WTC11 (cell line): Measurements from ENCODE around the gene NEUROD2. TPM values are rescaled to one million over a fixed set of nuclear protein-coding genes. Genes with fewer than 3 reads are reported as not detected.
A peak's percentile ranks its signal among the peaks of the same experiment; 100 is the strongest.

Experiments used
- ATAC-seq: fragments of 200-7000 bp; cut with Tn5 transposase; 2 replicates; pipeline ENCODE4 v1.10.0; 2021; ENCODE audit warnings: mild to moderate bottlenecking, moderate library complexity
- CTCF ChIA-PET: fragments of 300-600 bp; sonication (Branson Sonifier 250); formaldehyde crosslinking; loops from one replicate; lab custom pipeline; 2021; ENCODE audit warnings: antibody characterized with exemption; lab: Charles Lee
- POLR2A ChIA-PET: fragments of 350-600 bp; sonication (Branson Sonifier 250); formaldehyde crosslinking; loops from one replicate; lab custom pipeline; 2021; ENCODE audit warnings: antibody characterized with exemption; lab: Charles Lee
- DNase-seq: peaks from one replicate; pipeline ENCODE4 v3.0.0; 2021; ENCODE audit warnings: low spot score
- H3K27ac Mint-ChIP-seq: 2 replicates; pipeline ENCODE4 v1.8.0; 2021; ENCODE audit warnings: mixed read lengths
- H3K27me3 Mint-ChIP-seq: 2 replicates; pipeline ENCODE4 v1.8.0; 2021; ENCODE audit warnings: low read depth, mild to moderate bottlenecking, moderate library complexity, mixed read lengths
- H3K36me3 Mint-ChIP-seq: 2 replicates; pipeline ENCODE4 v1.8.0; 2021; ENCODE audit warnings: mixed read lengths
- H3K4me1 Mint-ChIP-seq: 2 replicates; pipeline ENCODE4 v1.8.0; 2022; ENCODE audit warnings: mixed read lengths
- H3K4me3 Mint-ChIP-seq: 2 replicates; pipeline ENCODE4 v1.8.0; 2021; ENCODE audit warnings: mild to moderate bottlenecking, moderate library complexity, mixed read lengths
- H3K9me3 Mint-ChIP-seq: 2 replicates; pipeline ENCODE4 v1.8.0; 2021; ENCODE audit warnings: mixed read lengths
- ATF2 ChIP-seq: sonication (generic); formaldehyde crosslinking; IDR thresholded peaks from 2 replicates; pipeline ENCODE4 v1.8.1; 2022; ENCODE audit warnings: low read depth, missing genetic modification reagents, borderline replicate concordance
- CBFB ChIP-seq: sonication (generic); formaldehyde crosslinking; IDR thresholded peaks from 2 replicates; pipeline ENCODE4 v1.8.1; 2022; ENCODE audit warnings: mild to moderate bottlenecking, low read depth, missing genetic modification reagents
- CREB1 ChIP-seq: sonication (generic); formaldehyde crosslinking; IDR thresholded peaks from 2 replicates; pipeline ENCODE4 v1.8.0; 2023; ENCODE audit warnings: mild to moderate bottlenecking, missing genetic modification reagents
- E2F1 ChIP-seq: sonication (generic); formaldehyde crosslinking; IDR thresholded peaks from 2 replicates; pipeline ENCODE4 v1.8.0; 2022; ENCODE audit warnings: mild to moderate bottlenecking, missing genetic modification reagents
- ERG ChIP-seq: fragments of 250-450 bp; sonication (Bioruptor Pico); IDR thresholded peaks from 2 replicates; pipeline ENCODE4 v1.8.0; 2021; ENCODE audit warnings: mild to moderate bottlenecking
- FOXP1 ChIP-seq: sonication (generic); formaldehyde crosslinking; IDR thresholded peaks from 2 replicates; pipeline ENCODE4 v1.8.0; 2022; ENCODE audit warnings: missing genetic modification reagents, mild to moderate bottlenecking, moderate library complexity, borderline replicate concordance
- FOXP4 ChIP-seq: sonication (generic); formaldehyde crosslinking; IDR thresholded peaks from 2 replicates; pipeline ENCODE4 v1.8.0; 2022; ENCODE audit warnings: mild to moderate bottlenecking, missing genetic modification reagents
- HMGXB4 ChIP-seq: sonication (generic); formaldehyde crosslinking; IDR thresholded peaks from 2 replicates; pipeline ENCODE4 v1.8.1; 2023; ENCODE audit warnings: mild to moderate bottlenecking, moderate library complexity, missing genetic modification reagents
- PRDM15 ChIP-seq: sonication (generic); formaldehyde crosslinking; IDR thresholded peaks from 2 replicates; pipeline ENCODE4 v1.8.0; 2022; ENCODE audit warnings: missing genetic modification reagents
- ZNF138 ChIP-seq: sonication (generic); formaldehyde crosslinking; conservative IDR thresholded peaks from 2 replicates; pipeline ENCODE4 v1.8.1; 2022; ENCODE audit warnings: mild to moderate bottlenecking, moderate library complexity, missing genetic modification reagents
- ZNF281 ChIP-seq: sonication (generic); formaldehyde crosslinking; IDR thresholded peaks from 2 replicates; pipeline ENCODE4 v1.8.0; 2023; ENCODE audit warnings: mild to moderate bottlenecking, missing genetic modification reagents
- ZNF416 ChIP-seq: fragments of 250-450 bp; sonication (Bioruptor Pico); IDR thresholded peaks from 2 replicates; pipeline ENCODE4 v1.9.0; 2021; ENCODE audit warnings: mild to moderate bottlenecking, inconsistent platforms
- total RNA-seq: library from RNA; stranded (reverse); gene quantifications from 3 replicates; pipeline ENCODE4 v1.2.3, GENCODE V29; 2021
- TF ChIP-seq, protein P1 (sequence below): sonication (generic); formaldehyde crosslinking; IDR thresholded peaks from 2 replicates; pipeline ENCODE4 v1.8.1; 2023; ENCODE audit warnings: mild to moderate bottlenecking, missing genetic modification reagents
- TF ChIP-seq, protein P2 (sequence below): sonication (generic); formaldehyde crosslinking; IDR thresholded peaks from 2 replicates; pipeline ENCODE4 v1.8.0; 2022; ENCODE audit warnings: mild to moderate bottlenecking, missing genetic modification reagents

NEUROD2 gene
- total RNA-seq, 1 experiment from 2014 or later, result not detected

DNA sequence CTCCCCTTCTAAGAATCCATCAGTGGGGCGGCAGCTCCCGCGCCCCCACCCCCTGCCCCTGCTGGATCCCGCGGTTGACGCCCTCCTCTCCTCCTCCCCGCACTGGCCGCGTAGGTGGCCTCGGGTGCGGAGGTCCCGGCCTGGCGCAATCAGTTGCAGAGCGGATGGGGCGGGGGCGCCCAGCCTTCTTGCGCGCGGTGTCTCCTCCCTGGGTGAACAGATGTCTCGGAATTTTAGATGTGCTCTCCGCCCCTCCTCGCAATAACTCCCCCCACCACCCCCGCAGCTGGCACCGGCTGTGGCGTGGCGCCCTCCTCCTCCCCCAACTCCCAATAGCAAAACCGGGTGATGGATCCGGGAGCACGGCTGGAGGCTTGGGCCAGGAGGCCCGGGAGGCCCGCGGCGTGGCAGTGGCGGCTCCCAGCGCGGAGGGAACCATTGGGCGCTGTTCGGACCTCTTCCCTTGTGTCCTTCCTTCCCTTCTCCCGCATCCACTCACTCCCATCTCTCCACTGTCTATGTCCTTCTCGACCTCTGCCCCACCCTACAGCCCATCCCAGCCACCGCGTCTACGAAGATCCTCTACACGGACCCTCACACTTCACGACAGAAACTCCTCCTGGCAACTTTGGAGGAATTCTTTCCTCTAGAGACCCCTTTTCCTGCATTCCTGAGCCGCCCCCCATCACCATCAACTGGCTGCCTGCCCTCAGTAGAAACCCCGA, 11.0 kb downstream of the NEUROD2 start:
- Mint-ChIP-seq H3K9me3 (no peaks in the 10 kb centered on the region), H3K27me3 (peaks cover 100% of the 10 kb centered on the region), H3K27ac (no peak overlapping the region), H3K4me1 (peaks cover 52% of the 10 kb centered on the region), H3K4me3 (peak overlapping the region; percentile 50), H3K36me3 (no peaks in the 10 kb centered on the region)
- ATAC-seq (no peak), DNase-seq (no peak)
- CTCF ChIA-PET, result interaction anchor here (1.2 to 1.6 kb wide), 5 partner anchors 17 to 49 kb away, joined by 4 to 13 read pairs (median 5); no protein-coding TSS in a partner anchor
- POLR2A ChIA-PET, result no interaction called here
- TF ChIP-seq, protein P1, sequence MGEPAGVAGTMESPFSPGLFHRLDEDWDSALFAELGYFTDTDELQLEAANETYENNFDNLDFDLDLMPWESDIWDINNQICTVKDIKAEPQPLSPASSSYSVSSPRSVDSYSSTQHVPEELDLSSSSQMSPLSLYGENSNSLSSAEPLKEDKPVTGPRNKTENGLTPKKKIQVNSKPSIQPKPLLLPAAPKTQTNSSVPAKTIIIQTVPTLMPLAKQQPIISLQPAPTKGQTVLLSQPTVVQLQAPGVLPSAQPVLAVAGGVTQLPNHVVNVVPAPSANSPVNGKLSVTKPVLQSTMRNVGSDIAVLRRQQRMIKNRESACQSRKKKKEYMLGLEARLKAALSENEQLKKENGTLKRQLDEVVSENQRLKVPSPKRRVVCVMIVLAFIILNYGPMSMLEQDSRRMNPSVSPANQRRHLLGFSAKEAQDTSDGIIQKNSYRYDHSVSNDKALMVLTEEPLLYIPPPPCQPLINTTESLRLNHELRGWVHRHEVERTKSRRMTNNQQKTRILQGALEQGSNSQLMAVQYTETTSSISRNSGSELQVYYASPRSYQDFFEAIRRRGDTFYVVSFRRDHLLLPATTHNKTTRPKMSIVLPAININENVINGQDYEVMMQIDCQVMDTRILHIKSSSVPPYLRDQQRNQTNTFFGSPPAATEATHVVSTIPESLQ (CRISPR knock-in tag), result no peak
- TF ChIP-seq ZNF138 (CRISPR knock-in tag) (no peak), CBFB (CRISPR knock-in tag) (no peak), ZNF416 (no peak), FOXP1 (CRISPR knock-in tag) (no peak)

- peaks cover 98% of the 10 kb centered on the region for H3K27me3 Mint-ChIP-seq
- ChIA-PET POLR2A (no interaction called here), CTCF (interaction anchor here (0.5 to 1.6 kb wide), 6 partner anchors 17 to 194 kb away, joined by 4 to 13 read pairs (median 5); no protein-coding TSS in a partner anchor)
- no peaks in the 10 kb centered on the region for H3K9me3 Mint-ChIP-seq
- no peak for DNase-seq
- H3K4me3 Mint-ChIP-seq, result peak overlapping the region; percentile 64
- H3K36me3 Mint-ChIP-seq, result no peaks in the 10 kb centered on the region
- H3K27ac Mint-ChIP-seq, result no peak overlapping the region
- ATAC-seq, result no peak
- peaks cover 50% of the 10 kb centered on the region for H3K4me1 Mint-ChIP-seq
- TF ChIP-seq ATF2 (CRISPR knock-in tag), result no peak
- no peak for TF ChIP-seq ZNF281 (CRISPR knock-in tag)
- TF ChIP-seq, protein P2, sequence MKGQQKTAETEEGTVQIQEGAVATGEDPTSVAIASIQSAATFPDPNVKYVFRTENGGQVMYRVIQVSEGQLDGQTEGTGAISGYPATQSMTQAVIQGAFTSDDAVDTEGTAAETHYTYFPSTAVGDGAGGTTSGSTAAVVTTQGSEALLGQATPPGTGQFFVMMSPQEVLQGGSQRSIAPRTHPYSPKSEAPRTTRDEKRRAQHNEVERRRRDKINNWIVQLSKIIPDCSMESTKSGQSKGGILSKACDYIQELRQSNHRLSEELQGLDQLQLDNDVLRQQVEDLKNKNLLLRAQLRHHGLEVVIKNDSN (CRISPR knock-in tag), result no peak
- no peak for TF ChIP-seq FOXP4 (CRISPR knock-in tag)
- TF ChIP-seq ERG (CRISPR knock-in tag), result no peak
- TF ChIP-seq HMGXB4 (CRISPR knock-in tag), result no peak
- no peak for TF ChIP-seq PRDM15 (CRISPR knock-in tag)
- TF ChIP-seq E2F1 (CRISPR knock-in tag), result no peak
- no peak for TF ChIP-seq CREB1 (CRISPR knock-in tag)
Observed at GRCh38 chr17:39595928-39596510, 11.7 kb downstream of the NEUROD2 start.
